Measurements from ENCODE around the gene EMSY.
A peak's percentile ranks its signal among the peaks of the same experiment; 100 is the strongest.

Gene EMSY

GRCh38 chr11:76459299-76459698, 14.5 kb downstream of the EMSY start:
- no peak for DNase-seq

GRCh38 chr11:76459846-76460245, 15.0 kb downstream of the EMSY start:
- no peak for DNase-seq

- DNase-seq: no peak
Measured at GRCh38 chr11:76462317-76462716, 17.5 kb downstream of the EMSY start.

- DNase-seq: no peak
Measured at GRCh38 chr11:76465701-76466100, 20.9 kb downstream of the EMSY start.

- DNase-seq: no peak
Measured at GRCh38 chr11:76466666-76467065, 21.8 kb downstream of the EMSY start.

GRCh38 chr11:76469141-76469540, 24.3 kb downstream of the EMSY start:
- DNase-seq: no peak

- DNase-seq: no peak
Measured at GRCh38 chr11:76471382-76471781, 26.6 kb downstream of the EMSY start.

GRCh38 chr11:76480241-76480640, 35.4 kb downstream of the EMSY start:
- no peak for DNase-seq

GRCh38 chr11:76491644-76492043, 46.8 kb downstream of the EMSY start:
- DNase-seq: no peak

- no peak for DNase-seq
Measured at GRCh38 chr11:76493040-76493439, 48.2 kb downstream of the EMSY start.

GRCh38 chr11:76493626-76494539, 49.1 kb downstream of the EMSY start:
- DNase-seq: no peak

- peak in 1 of 2 donors; percentile 17 for DNase-seq
Measured at GRCh38 chr11:76495019-76495418, 50.2 kb downstream of the EMSY start.

GRCh38 chr11:76496174-76496573, 51.4 kb downstream of the EMSY start:
- no peak for DNase-seq

- DNase-seq: no peak
Measured at GRCh38 chr11:76501526-76502202, 56.8 kb downstream of the EMSY start.

- no peak for DNase-seq
Measured at GRCh38 chr11:76506833-76507232, 62.0 kb downstream of the EMSY start.

GRCh38 chr11:76510060-76511047, 65.5 kb downstream of the EMSY start:
- no peak for DNase-seq

GRCh38 chr11:76512851-76513653, 68.2 kb downstream of the EMSY start:
- peak in 1 of 2 donors; percentile 5 for DNase-seq

- no peak for DNase-seq
Measured at GRCh38 chr11:76513654-76514034, 68.8 kb downstream of the EMSY start.

GRCh38 chr11:76515494-76515893, 70.7 kb downstream of the EMSY start:
- DNase-seq: no peak

GRCh38 chr11:76523147-76523546, 78.3 kb downstream of the EMSY start:
- no peak for DNase-seq

- no peak for DNase-seq
Measured at GRCh38 chr11:76523786-76524436, 79.1 kb downstream of the EMSY start.

GRCh38 chr11:76524461-76524860, 79.6 kb downstream of the EMSY start:
- DNase-seq: no peak
